GM12892 (cell line): ENCODE results near the gene ZNF398.

Source experiments
- POLR2A ChIP-seq: IDR thresholded peaks from 2 replicates; pipeline ENCODE4 v1.6.1; 2011; ENCODE audit warnings: low read depth, low read length, control low read depth
- POLR2AphosphoS5 ChIP-seq: IDR thresholded peaks from 2 replicates; pipeline ENCODE4 v1.6.1; 2011; ENCODE audit warnings: low read depth, low read length, control low read depth
- TAF1 ChIP-seq: IDR thresholded peaks from 2 replicates; pipeline ENCODE4 v1.6.1; 2011; ENCODE audit warnings: low read depth, mild to moderate bottlenecking, control low read depth, low read length, borderline replicate concordance

DNA sequence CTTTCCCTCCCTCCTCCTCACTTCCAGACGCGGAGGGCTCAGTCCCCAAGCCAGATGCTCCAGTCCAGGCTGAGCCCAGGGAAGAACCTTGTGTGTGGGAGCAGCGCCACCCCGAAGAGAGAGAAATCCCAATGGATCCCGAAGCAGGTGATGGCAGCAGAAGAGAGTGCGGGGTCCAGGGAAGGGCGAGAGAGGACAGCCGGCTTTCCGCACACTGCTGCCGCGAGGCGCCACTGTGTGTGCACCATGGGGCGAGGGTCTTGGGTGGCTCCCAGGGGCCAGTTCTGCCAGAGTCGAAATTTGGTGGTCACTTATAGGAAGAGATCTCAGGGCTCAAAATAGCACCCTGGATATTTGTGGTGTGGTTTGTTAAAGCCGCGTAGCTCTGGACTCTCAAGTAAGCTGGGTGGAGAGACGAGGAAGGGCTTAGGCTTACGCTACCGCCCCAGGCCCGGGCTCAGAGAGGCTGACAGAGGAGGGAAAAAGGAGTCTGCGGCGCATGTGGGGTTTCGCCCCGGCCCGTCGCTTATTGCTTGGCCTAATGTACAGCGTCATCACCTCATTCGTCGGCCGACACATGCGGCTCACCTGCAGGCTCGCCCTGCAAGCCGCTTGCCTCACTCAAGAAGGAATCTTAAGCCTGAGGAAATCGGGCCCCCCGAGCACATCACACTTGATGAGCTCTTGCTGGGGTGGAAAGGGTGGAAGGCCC lies 60.2 kb downstream of the ZNF398 start:
- TF ChIP-seq POLR2A: no peak
- TF ChIP-seq TAF1: no peak
- TF ChIP-seq POLR2AphosphoS5: no peak
